Eye (tissue), 1 donor: ENCODE data around the gene TADA3.
A peak's percentile ranks its signal among the peaks of the same experiment; 100 is the strongest.

ENCODE experiments used
- DNase-seq: peaks from one replicate; pipeline ENCODE4 v3.0.0-alpha.2; 2015

TADA3 gene

GRCh38 chr3:9757427-9757826 lies 34.8 kb downstream of the TADA3 start:
- DNase-seq, result no peak

- DNase-seq, result no peak
Measured at GRCh38 chr3:9754678-9755077, 37.6 kb downstream of the TADA3 start.

GRCh38 chr3:9750556-9751411 lies 41.5 kb downstream of the TADA3 start:
- DNase-seq, result peak; percentile 25

GRCh38 chr3:9749645-9750555 lies 42.4 kb downstream of the TADA3 start, which contains the start of gene OGG1:
Gene OGG1 (plus strand): TSS chr3:9749952. CDS start chr3:9750287, 335 bp downstream.
- DNase-seq, result peak; percentile 99

- no peak for DNase-seq
Measured at GRCh38 chr3:9749296-9749644, 43.0 kb downstream of the TADA3 start.

GRCh38 chr3:9748031-9748430 lies 44.2 kb downstream of the TADA3 start:
- DNase-seq, result no peak

GRCh38 chr3:9747267-9747666 lies 45.0 kb downstream of the TADA3 start:
- DNase-seq, result no peak

GRCh38 chr3:9746330-9746729 lies 45.9 kb downstream of the TADA3 start:
- no peak for DNase-seq

- no peak for DNase-seq
Measured at GRCh38 chr3:9745521-9745920, 46.8 kb downstream of the TADA3 start.

- no peak for DNase-seq
Measured at GRCh38 chr3:9744162-9744561, 48.1 kb downstream of the TADA3 start.

GRCh38 chr3:9743548-9743947 lies 48.7 kb downstream of the TADA3 start:
- DNase-seq, result no peak

GRCh38 chr3:9742560-9742959 lies 49.7 kb downstream of the TADA3 start:
- no peak for DNase-seq

GRCh38 chr3:9739181-9739580 lies 53.1 kb downstream of the TADA3 start:
- no peak for DNase-seq

GRCh38 chr3:9736831-9737230 lies 55.4 kb downstream of the TADA3 start:
- DNase-seq, result no peak

- no peak for DNase-seq
Measured at GRCh38 chr3:9732740-9733115, 59.5 kb downstream of the TADA3 start.

- no peak for DNase-seq
Measured at GRCh38 chr3:9732080-9732739, 60.1 kb downstream of the TADA3 start.

GRCh38 chr3:9731206-9732079 lies 60.8 kb downstream of the TADA3 start, which contains the start of gene BRPF1:
Gene BRPF1 (plus strand): TSS chr3:9731735. CDS start chr3:9734141, 2,406 bp downstream.
- DNase-seq, result peak; percentile 99

- no peak for DNase-seq
Measured at GRCh38 chr3:9730657-9731205, 61.5 kb downstream of the TADA3 start.
